Measurements from ENCODE around the gene SUB1.

GRCh38 chr5:32563614-32564013 lies 21.7 kb upstream of the SUB1 start:
- TF ChIP-seq POLR2A (IDR thresholded peaks at IDR 0.05) = no peak
- no peak for TF ChIP-seq CTCF (IDR thresholded peaks at IDR 0.05)
